Astrocyte (in vitro differentiated cells and primary cell): Measurements from ENCODE around the gene CLCN1. TPM values are rescaled to one million over a fixed set of nuclear protein-coding genes. Genes with fewer than 3 reads are reported as not detected.
A peak's percentile ranks its signal among the peaks of the same experiment; 100 is the strongest.

ENCODE experiments used
- DNase-seq: peaks from one replicate; pipeline ENCODE4 v3.0.0-alpha.2; 2010; ENCODE audit warnings: low read depth
- FAIRE-seq: peaks from 2 replicates; lab custom pipeline; 2011; peaks lifted over from hg19 to GRCh38; lab: Jason Lieb, UNC
- H2AFZ ChIP-seq: 2 replicates; pipeline ENCODE4 v1.6.0; 2012; ENCODE audit warnings: low read depth, low read length, inconsistent platforms
- H3K27ac ChIP-seq: 2 replicates; pipeline ENCODE4 v1.5.1; 2011; ENCODE audit warnings: low read depth, low read length, inconsistent platforms
- H3K27me3 ChIP-seq: 2 replicates; pipeline ENCODE4 v1.6.0; 2011; ENCODE audit warnings: low read length, inconsistent platforms; ENCODE audit not compliant: insufficient read depth
- H3K36me3 ChIP-seq: 2 replicates; pipeline ENCODE4 v1.5.1; 2011; ENCODE audit warnings: low read length, inconsistent platforms; ENCODE audit not compliant: insufficient read depth
- H3K4me1 ChIP-seq: 2 replicates; pipeline ENCODE4 v1.5.1; 2011; ENCODE audit warnings: low read length, inconsistent platforms; ENCODE audit not compliant: insufficient read depth
- H3K4me2 ChIP-seq: 2 replicates; pipeline ENCODE4 v1.6.0; 2012; ENCODE audit warnings: low read length, inconsistent platforms
- H3K4me3 ChIP-seq: 2 replicates; pipeline ENCODE4 v1.5.1; 2011; ENCODE audit warnings: low read depth, mild to moderate bottlenecking, low read length, inconsistent platforms; ENCODE audit not compliant: insufficient read depth
- H3K79me2 ChIP-seq: 2 replicates; pipeline ENCODE4 v1.6.0; 2012; ENCODE audit warnings: mild to moderate bottlenecking, low read length, inconsistent platforms; ENCODE audit not compliant: insufficient read depth
- H3K9ac ChIP-seq: 2 replicates; pipeline ENCODE4 v1.6.0; 2012; ENCODE audit warnings: mild to moderate bottlenecking, low read length, inconsistent platforms
- H3K9me3 ChIP-seq: 2 replicates; pipeline ENCODE4 v1.5.1; 2012; ENCODE audit warnings: low read depth, mild to moderate bottlenecking, low read length, inconsistent platforms; ENCODE audit not compliant: insufficient read depth
- H4K20me1 ChIP-seq: 2 replicates; pipeline ENCODE4 v1.6.0; 2012; ENCODE audit warnings: low read length, inconsistent platforms; ENCODE audit not compliant: insufficient read depth
- H3K27ac Mint-ChIP-seq: one replicate; pipeline ENCODE4 v1.8.0; 2021; ENCODE audit warnings: mild to moderate bottlenecking, mixed read lengths; ENCODE audit not compliant: unreplicated experiment
- H3K27me3 Mint-ChIP-seq: one replicate; pipeline ENCODE4 v1.8.0; 2021; ENCODE audit warnings: low read depth, mixed read lengths; ENCODE audit not compliant: unreplicated experiment
- H3K36me3 Mint-ChIP-seq: one replicate; pipeline ENCODE4 v1.8.0; 2021; ENCODE audit warnings: low read depth, mixed read lengths; ENCODE audit not compliant: unreplicated experiment
- H3K4me1 Mint-ChIP-seq: one replicate; pipeline ENCODE4 v1.8.0; 2021; ENCODE audit warnings: low read depth, mixed read lengths; ENCODE audit not compliant: unreplicated experiment
- H3K4me3 Mint-ChIP-seq: one replicate; pipeline ENCODE4 v1.8.0; 2021; ENCODE audit warnings: mild to moderate bottlenecking, moderate library complexity, mixed read lengths; ENCODE audit not compliant: unreplicated experiment
- H3K9me3 Mint-ChIP-seq: one replicate; pipeline ENCODE4 v1.8.0; 2021; ENCODE audit warnings: mild to moderate bottlenecking, mixed read lengths; ENCODE audit not compliant: unreplicated experiment
- EZH2 ChIP-seq: IDR thresholded peaks from 2 replicates; pipeline ENCODE4 v1.6.1; 2012; ENCODE audit warnings: mild to moderate bottlenecking, low read length, inconsistent platforms; ENCODE audit not compliant: insufficient read depth
- total RNA-seq: library from RNA; stranded (reverse); gene quantifications from 2 replicates; pipeline ENCODE4 v1.2.1, GENCODE V29; 2021
- TF ChIP-seq, protein P1 (sequence below): IDR thresholded peaks from 2 replicates; pipeline ENCODE4 v1.5.1; 2011; ENCODE audit warnings: low read depth, mild to moderate bottlenecking, inconsistent platforms, low read length, moderate library complexity; ENCODE audit not compliant: insufficient read depth

CLCN1 gene
- total RNA-seq, 1 donor from 2014 or later, result not detected

DNA sequence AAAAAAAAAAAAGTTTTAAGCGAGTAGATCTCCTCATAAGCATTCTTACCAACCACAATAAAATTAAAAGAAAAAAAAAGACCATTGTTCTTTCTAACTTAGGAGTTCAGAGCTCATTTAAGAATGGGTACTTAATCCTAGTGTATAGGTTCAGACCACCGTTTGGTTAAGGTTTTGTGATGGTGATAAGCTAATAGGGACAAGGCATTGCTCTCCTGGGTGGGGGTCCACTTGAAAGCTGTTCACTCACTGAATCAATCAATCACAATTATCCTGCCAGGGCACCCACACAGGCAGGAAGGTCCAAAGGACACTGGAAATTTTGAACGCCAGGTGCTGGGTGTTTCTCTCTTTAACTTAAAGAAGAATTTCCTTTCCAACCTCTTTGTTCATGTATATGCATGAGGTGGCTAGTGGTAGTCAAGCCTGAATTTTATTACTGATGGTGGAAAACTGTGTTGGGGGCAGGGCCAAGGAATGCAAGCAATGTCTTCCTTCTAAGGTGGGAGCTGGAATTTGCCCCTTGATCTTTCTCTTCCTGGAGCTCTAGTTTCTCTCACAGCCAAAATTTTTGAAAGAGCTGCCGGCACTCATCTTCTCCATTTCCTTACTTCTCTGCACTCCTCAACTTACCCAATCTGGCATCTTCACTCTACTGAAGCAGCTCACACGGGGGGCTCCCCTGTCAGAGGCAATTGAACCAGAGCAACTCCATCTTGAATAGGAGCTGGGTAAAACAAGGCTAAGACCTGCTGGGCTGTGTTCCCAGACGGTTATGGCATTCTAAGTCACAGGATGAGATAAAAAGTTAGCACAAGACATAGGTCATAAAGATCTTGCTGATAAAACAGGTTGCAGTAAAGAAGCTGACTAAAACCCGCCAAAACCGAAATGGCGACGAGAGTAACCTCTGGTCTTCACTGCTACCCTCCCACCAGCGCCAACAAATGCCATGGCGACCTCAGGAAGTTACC is 54.1 kb downstream of the CLCN1 start:
- no peaks in the 10 kb centered on the region for H4K20me1 ChIP-seq
- Mint-ChIP-seq H3K27ac (peak overlapping the region; percentile 27), H3K36me3 (no peaks in the 10 kb centered on the region), H3K4me1 (peaks cover 15% of the 10 kb centered on the region), H3K4me3 (no peak overlapping the region), H3K27me3 (peaks cover 8% of the 10 kb centered on the region), H3K9me3 (peaks cover 2% of the 10 kb centered on the region)
- peak overlapping the region; percentile 34 for H3K4me2 ChIP-seq
- H2AFZ ChIP-seq, result no peak overlapping the region
- no peak for FAIRE-seq
- DNase-seq, result no peak
- no peaks in the 10 kb centered on the region for H3K79me2 ChIP-seq
- no peak overlapping the region for H3K9ac ChIP-seq
- H3K4me3 ChIP-seq, result no peak overlapping the region
- H3K36me3 ChIP-seq, result no peaks in the 10 kb centered on the region
- TF ChIP-seq, protein P1, sequence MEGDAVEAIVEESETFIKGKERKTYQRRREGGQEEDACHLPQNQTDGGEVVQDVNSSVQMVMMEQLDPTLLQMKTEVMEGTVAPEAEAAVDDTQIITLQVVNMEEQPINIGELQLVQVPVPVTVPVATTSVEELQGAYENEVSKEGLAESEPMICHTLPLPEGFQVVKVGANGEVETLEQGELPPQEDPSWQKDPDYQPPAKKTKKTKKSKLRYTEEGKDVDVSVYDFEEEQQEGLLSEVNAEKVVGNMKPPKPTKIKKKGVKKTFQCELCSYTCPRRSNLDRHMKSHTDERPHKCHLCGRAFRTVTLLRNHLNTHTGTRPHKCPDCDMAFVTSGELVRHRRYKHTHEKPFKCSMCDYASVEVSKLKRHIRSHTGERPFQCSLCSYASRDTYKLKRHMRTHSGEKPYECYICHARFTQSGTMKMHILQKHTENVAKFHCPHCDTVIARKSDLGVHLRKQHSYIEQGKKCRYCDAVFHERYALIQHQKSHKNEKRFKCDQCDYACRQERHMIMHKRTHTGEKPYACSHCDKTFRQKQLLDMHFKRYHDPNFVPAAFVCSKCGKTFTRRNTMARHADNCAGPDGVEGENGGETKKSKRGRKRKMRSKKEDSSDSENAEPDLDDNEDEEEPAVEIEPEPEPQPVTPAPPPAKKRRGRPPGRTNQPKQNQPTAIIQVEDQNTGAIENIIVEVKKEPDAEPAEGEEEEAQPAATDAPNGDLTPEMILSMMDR, result no peak
- TF ChIP-seq EZH2, result no peak
- no peaks in the 10 kb centered on the region for H3K9me3 ChIP-seq
- H3K27me3 ChIP-seq, result no peaks in the 10 kb centered on the region
- no peak overlapping the region for H3K27ac ChIP-seq
- peaks cover 6% of the 10 kb centered on the region for H3K4me1 ChIP-seq

DNA sequence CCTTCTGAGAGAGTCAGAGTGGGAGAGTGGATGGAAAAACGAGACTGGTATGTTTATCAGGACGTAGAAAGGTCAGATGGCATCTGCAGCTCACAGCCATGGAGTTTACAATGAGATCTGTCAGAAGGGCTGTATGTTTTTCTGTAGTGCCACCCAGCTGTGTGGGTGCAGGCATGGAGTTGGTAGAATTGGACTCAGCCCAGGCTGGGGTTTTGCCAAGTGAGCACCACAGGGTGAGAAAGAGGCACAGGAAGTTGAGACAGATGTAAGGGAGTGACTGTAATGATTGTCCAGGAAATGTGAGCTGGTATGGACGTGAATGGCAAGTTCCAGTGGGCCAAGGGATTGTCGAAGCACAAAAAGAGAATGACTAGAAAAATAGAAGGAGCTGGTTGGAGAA is 56.2 kb downstream of the CLCN1 start:
- no peaks in the 10 kb centered on the region for H3K9me3 ChIP-seq
- Mint-ChIP-seq H3K27me3 (no peaks in the 10 kb centered on the region), H3K4me1 (peaks cover 24% of the 10 kb centered on the region), H3K9me3 (peaks cover 3% of the 10 kb centered on the region), H3K4me3 (peak overlapping the region; percentile 54), H3K36me3 (no peaks in the 10 kb centered on the region), H3K27ac (no peak overlapping the region)
- FAIRE-seq (no peak), DNase-seq (no peak)
- H3K27me3 ChIP-seq, result no peaks in the 10 kb centered on the region
- no peak overlapping the region for H2AFZ ChIP-seq
- no peak overlapping the region for H3K4me3 ChIP-seq
- peaks cover 3% of the 10 kb centered on the region for H3K79me2 ChIP-seq
- no peak for TF ChIP-seq EZH2
- TF ChIP-seq, protein P1, result no peak
- no peak overlapping the region for H3K27ac ChIP-seq
- no peak overlapping the region for H3K9ac ChIP-seq
- H3K4me2 ChIP-seq, result no peak overlapping the region
- H3K4me1 ChIP-seq, result peaks cover 15% of the 10 kb centered on the region
- no peaks in the 10 kb centered on the region for H4K20me1 ChIP-seq
- no peaks in the 10 kb centered on the region for H3K36me3 ChIP-seq
